Caco-2 (cell line): Measurements from ENCODE around the gene IL1RAPL1. TPM values are rescaled to one million over a fixed set of nuclear protein-coding genes. Genes with fewer than 3 reads are reported as not detected.

Experiments
- BruUV-seq: library from RNA; stranded (reverse); fragments of 400-500 nt; replicated peaks from 2 replicates; lab custom pipeline; 2021; lab: Mats Ljungman, UMichigan
- CTCF ChIA-PET: fragments of 300-600 bp; sonication (Branson Sonifier 250); formaldehyde crosslinking; loops from one replicate; lab custom pipeline; 2022; ENCODE audit warnings: antibody characterized with exemption; lab: Charles Lee
- POLR2A ChIA-PET: fragments of 300-600 bp; sonication (Branson Sonifier 250); formaldehyde crosslinking; loops from one replicate; lab custom pipeline; 2022; ENCODE audit warnings: antibody characterized with exemption; lab: Charles Lee
- DNase-seq, 2 experiments: peaks; one replicate each; pipeline versions ENCODE4 v3.0.0 to v3.0.0-alpha.2; 2020 to 2022
- H3K27me3 ChIP-seq: replicated peaks from 2 replicates; pipeline ENCODE4 v1.6.0; 2011; ENCODE audit warnings: low read length; ENCODE audit not compliant: control insufficient read depth, insufficient read depth
- H3K36me3 ChIP-seq: 2 replicates; pipeline ENCODE4 v1.5.1; 2011; ENCODE audit warnings: low read length; ENCODE audit not compliant: control insufficient read depth, insufficient read depth
- H3K4me1 ChIP-seq: fragments of 250-450 bp; sonication (Bioruptor Pico); 2 replicates; pipeline ENCODE4 v1.5.1; 2020; ENCODE audit warnings: mild to moderate bottlenecking
- H3K4me3 ChIP-seq: 2 replicates; pipeline ENCODE4 v1.5.1; 2011; ENCODE audit warnings: low read depth, mild to moderate bottlenecking, control low read depth, low read length
- H3K9me3 ChIP-seq: fragments of 250-450 bp; sonication (Bioruptor Pico); 2 replicates; pipeline ENCODE4 v1.5.1; 2020; ENCODE audit warnings: mild to moderate bottlenecking, moderate library complexity
- H3K27ac Mint-ChIP-seq: one replicate; pipeline ENCODE4 v1.8.0; 2022; ENCODE audit warnings: mixed read lengths; ENCODE audit not compliant: unreplicated experiment
- H3K27me3 Mint-ChIP-seq: one replicate; pipeline ENCODE4 v1.8.0; 2022; ENCODE audit warnings: mixed read lengths; ENCODE audit not compliant: insufficient read depth, unreplicated experiment
- H3K36me3 Mint-ChIP-seq: one replicate; pipeline ENCODE4 v1.8.0; 2022; ENCODE audit warnings: mild to moderate bottlenecking, mixed read lengths; ENCODE audit not compliant: insufficient read depth, unreplicated experiment
- H3K4me1 Mint-ChIP-seq: one replicate; pipeline ENCODE4 v1.8.0; 2022; ENCODE audit warnings: low read depth, mixed read lengths; ENCODE audit not compliant: unreplicated experiment
- H3K4me3 Mint-ChIP-seq: one replicate; pipeline ENCODE4 v1.8.0; 2022; ENCODE audit warnings: mild to moderate bottlenecking, moderate library complexity, mixed read lengths; ENCODE audit not compliant: unreplicated experiment
- H3K9me3 Mint-ChIP-seq: one replicate; pipeline ENCODE4 v1.8.0; 2022; ENCODE audit warnings: mixed read lengths; ENCODE audit not compliant: unreplicated experiment
- CTCF ChIP-seq, 2 experiments: fragments of 200-600 bp in 1 of 2; IDR thresholded peaks; 1 replicate in 1 of 2; 2 replicates in 1 of 2; pipeline versions ENCODE4 v1.5.1 to v1.8.0; 2011 to 2022; ENCODE audit warnings: antibody characterized with exemption in 1 of 2, control low read depth in 1 of 2, inconsistent platforms in 1 of 2, low read depth in 1 of 2, low read length in 1 of 2, mild to moderate bottlenecking in 1 of 2, moderate library complexity in 1 of 2; ENCODE audit not compliant: insufficient read depth in 1 of 2, severe bottlenecking in 1 of 2, unreplicated experiment in 1 of 2
- intact Hi-C: fragments of 100-400 bp; cut with micrococcal nuclease; formaldehyde crosslinking; loops from one replicate; pipeline ENCODE4 v1.10.0; 2022; ENCODE audit not compliant: unreplicated experiment
- total RNA-seq: library from RNA; stranded (reverse); gene quantifications from 2 replicates; pipeline ENCODE4 v1.2.3, GENCODE V29; 2022

The IL1RAPL1 gene
- total RNA-seq, 1 experiment from 2014 or later = not detected

DNA sequence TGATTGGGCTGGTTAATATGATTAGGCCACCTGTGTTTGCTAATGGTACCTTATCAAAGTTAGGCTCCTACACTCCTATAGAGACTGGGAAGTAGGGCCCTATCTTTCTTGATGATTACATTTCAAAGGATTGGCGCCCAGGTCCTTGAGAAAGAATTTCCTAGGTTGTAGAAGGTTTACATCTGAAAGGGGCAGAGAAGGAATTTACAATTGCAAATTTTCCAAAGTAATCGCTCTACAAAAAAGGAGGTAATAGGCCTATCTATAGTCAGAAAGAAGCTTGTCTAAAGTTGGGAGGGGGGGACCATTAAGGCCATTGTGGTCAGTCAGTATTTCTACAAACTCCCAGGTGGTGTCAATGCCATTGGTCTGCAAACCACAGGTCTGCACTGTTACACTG, 638.4 kb downstream of the IL1RAPL1 start:
- Histone ChIP-seq H3K36me3 (no peaks in the 10 kb centered on the region), H3K4me3 (no peak overlapping the region), H3K27me3 (no peaks in the 10 kb centered on the region), H3K9me3 (no peaks in the 10 kb centered on the region), H3K4me1 (no peaks in the 10 kb centered on the region)
- H3K9me3 Mint-ChIP-seq = no peaks in the 10 kb centered on the region
- no peak for TF ChIP-seq CTCF (IDR thresholded peaks at IDR 0.05; ENCODE audit: insufficient read depth in 1 of 2, low read depth in 1 of 2, low read length in 1 of 2, severe bottlenecking in 1 of 2, unreplicated experiment in 1 of 2)
- intact Hi-C loops = no loop called here
- no peak overlapping the region for H3K4me3 Mint-ChIP-seq
- H3K36me3 Mint-ChIP-seq = no peaks in the 10 kb centered on the region
- no peak overlapping the region for H3K27ac Mint-ChIP-seq
- H3K4me1 Mint-ChIP-seq = no peaks in the 10 kb centered on the region
- no peaks in the 10 kb centered on the region for H3K27me3 Mint-ChIP-seq
- no TSS peak for BruUV-seq
- ChIA-PET POLR2A (no interaction called here), CTCF (no interaction called here)
- DNase-seq = no peak

GRCh38 chrX:29229802-29230201, 642.6 kb downstream of the IL1RAPL1 start:
- TF ChIP-seq CTCF (IDR thresholded peaks at IDR 0.05; ENCODE audit: insufficient read depth in 1 of 2, low read depth in 1 of 2, low read length in 1 of 2, severe bottlenecking in 1 of 2, unreplicated experiment in 1 of 2) = no peak
- intact Hi-C loops = no loop called here
- H3K27me3 Mint-ChIP-seq = no peaks in the 10 kb centered on the region

DNA sequence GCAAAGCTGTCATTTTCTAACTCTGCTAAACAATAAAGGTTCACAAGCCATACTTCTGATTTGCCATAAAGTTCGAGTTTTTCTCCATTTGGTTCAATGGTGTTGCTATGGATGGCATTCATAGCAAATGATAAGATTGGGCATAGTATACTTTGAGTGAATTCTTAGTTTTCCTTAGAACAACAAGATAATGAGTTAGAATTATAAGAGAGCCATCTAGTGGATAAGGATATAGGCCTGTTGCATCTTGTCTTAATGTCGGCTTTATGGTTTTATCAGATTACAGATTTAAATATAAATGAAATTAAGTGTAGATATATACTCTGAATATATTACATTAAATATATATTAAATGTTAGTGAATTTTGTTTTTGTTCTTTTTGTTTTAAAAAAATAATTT, 644.6 kb downstream of the IL1RAPL1 start:
- intact Hi-C loops = no loop called here
- no peaks in the 10 kb centered on the region for H3K27me3 ChIP-seq
- no peak for DNase-seq
- H3K4me3 Mint-ChIP-seq = no peak overlapping the region
- H3K36me3 Mint-ChIP-seq = no peaks in the 10 kb centered on the region
- no peak overlapping the region for H3K27ac Mint-ChIP-seq
- no peak for TF ChIP-seq CTCF (IDR thresholded peaks at IDR 0.05; ENCODE audit: insufficient read depth in 1 of 2, low read depth in 1 of 2, low read length in 1 of 2, severe bottlenecking in 1 of 2, unreplicated experiment in 1 of 2)
- H3K4me1 ChIP-seq = no peaks in the 10 kb centered on the region
- BruUV-seq = no TSS peak
- H3K9me3 ChIP-seq = no peaks in the 10 kb centered on the region
- H3K36me3 ChIP-seq = no peaks in the 10 kb centered on the region
- no peaks in the 10 kb centered on the region for H3K9me3 Mint-ChIP-seq
- POLR2A ChIA-PET = no interaction called here
- CTCF ChIA-PET = no interaction called here
- H3K4me1 Mint-ChIP-seq = no peaks in the 10 kb centered on the region
- H3K27me3 Mint-ChIP-seq = no peaks in the 10 kb centered on the region
- no peak overlapping the region for H3K4me3 ChIP-seq

More at GRCh38 chrX:29229802-29230201, 642.6 kb downstream of the IL1RAPL1 start:
- no TSS peak for BruUV-seq
- H3K27me3 ChIP-seq = no peaks in the 10 kb centered on the region
- DNase-seq = no peak
- H3K27ac Mint-ChIP-seq = no peak overlapping the region
- CTCF ChIA-PET = no interaction called here
- no peaks in the 10 kb centered on the region for H3K36me3 ChIP-seq
- POLR2A ChIA-PET = no interaction called here
- no peaks in the 10 kb centered on the region for H3K36me3 Mint-ChIP-seq
- H3K4me1 Mint-ChIP-seq = no peaks in the 10 kb centered on the region
- H3K9me3 ChIP-seq = no peaks in the 10 kb centered on the region
- no peaks in the 10 kb centered on the region for H3K9me3 Mint-ChIP-seq
- no peak overlapping the region for H3K4me3 ChIP-seq
- no peak overlapping the region for H3K4me3 Mint-ChIP-seq
- no peaks in the 10 kb centered on the region for H3K4me1 ChIP-seq
